Testis (tissue), 3 donors: Measurements from ENCODE around the gene TMEM256. TPM values are rescaled to one million over a fixed set of nuclear protein-coding genes. Genes with fewer than 3 reads are reported as not detected.

Experiments used
- DNase-seq: peaks from one replicate; pipeline ENCODE4 v3.0.0-alpha.2; 2019
- H3K27ac ChIP-seq, 2 donors: fragments of 200-600 bp; sonication (generic); one replicate each; pipeline ENCODE4 v1.5.1; 2019
- H3K27me3 ChIP-seq: fragments of 200-600 bp; sonication (generic); one replicate; pipeline ENCODE4 v1.5.1; 2019
- H3K36me3 ChIP-seq: fragments of 200-600 bp; sonication (generic); one replicate; pipeline ENCODE4 v1.5.1; 2017; ENCODE audit warnings: low read depth; ENCODE audit errors: missing control alignments
- H3K4me1 ChIP-seq: fragments of 200-600 bp; sonication (generic); one replicate; pipeline ENCODE4 v1.5.1; 2019
- H3K4me3 ChIP-seq, 2 donors: fragments of 200-600 bp; sonication (generic); one replicate each; pipeline ENCODE4 v1.5.1; 2017 to 2019
- H3K9me3 ChIP-seq: fragments of 200-600 bp; sonication (generic); one replicate; pipeline ENCODE4 v1.5.1; 2017
- POLR2A ChIP-seq: fragments of 450-650 bp; IDR thresholded peaks from one replicate; pipeline ENCODE4 v1.6.1; 2017; ENCODE audit warnings: antibody characterized with exemption, mild to moderate bottlenecking, moderate library complexity
- WGBS, 2 donors: methylation state at CpG; one replicate each; pipeline ENCODE4 v1.1.5; 2018; 5-methylcytosine and 5-hydroxymethylcytosine counted together
- intact Hi-C: fragments of 100-400 bp; cut with DNase I; formaldehyde crosslinking; loops from one replicate; pipeline ENCODE4 v1.15.1; 2023; ENCODE audit warnings: low total_unique reads
- polyA plus RNA-seq: library from polyadenylated mRNA; stranded (reverse); fragments of 350-450 nt; fragmentation: Illumina TruSeq; extraction: RNeasy Lipid Tissue Mini Kit (QIAGEN cat#74804); gene quantifications from one replicate; pipeline ENCODE4 v1.2.3, GENCODE V29; 2014; ENCODE audit warnings: low read depth, low replicate concordance; ENCODE audit not compliant: insufficient read depth
- total RNA-seq, 2 donors: library from RNA; depleted of rRNA; stranded (reverse); fragments of >200 nt; gene quantifications; one replicate each; pipeline ENCODE4 v1.2.3, GENCODE V29; 2016
- TF ChIP-seq, protein P1 (sequence below), 3 experiments: fragments of 450-650 bp in 2 of 3; fragments of 200-600 bp in 1 of 3; sonication (generic) in 1 of 3; IDR thresholded peaks; one replicate each; pipeline ENCODE4 v1.5.1; 2016 to 2019; ENCODE audit warnings: antibody characterized with exemption in 3 of 3, mild to moderate bottlenecking in 2 of 3, moderate library complexity in 1 of 3

TMEM256 gene
- total and polyA plus RNA-seq, 3 donors from 2014 or later, result 18.7 to 33.3 (median 27.3) TPM

DNA sequence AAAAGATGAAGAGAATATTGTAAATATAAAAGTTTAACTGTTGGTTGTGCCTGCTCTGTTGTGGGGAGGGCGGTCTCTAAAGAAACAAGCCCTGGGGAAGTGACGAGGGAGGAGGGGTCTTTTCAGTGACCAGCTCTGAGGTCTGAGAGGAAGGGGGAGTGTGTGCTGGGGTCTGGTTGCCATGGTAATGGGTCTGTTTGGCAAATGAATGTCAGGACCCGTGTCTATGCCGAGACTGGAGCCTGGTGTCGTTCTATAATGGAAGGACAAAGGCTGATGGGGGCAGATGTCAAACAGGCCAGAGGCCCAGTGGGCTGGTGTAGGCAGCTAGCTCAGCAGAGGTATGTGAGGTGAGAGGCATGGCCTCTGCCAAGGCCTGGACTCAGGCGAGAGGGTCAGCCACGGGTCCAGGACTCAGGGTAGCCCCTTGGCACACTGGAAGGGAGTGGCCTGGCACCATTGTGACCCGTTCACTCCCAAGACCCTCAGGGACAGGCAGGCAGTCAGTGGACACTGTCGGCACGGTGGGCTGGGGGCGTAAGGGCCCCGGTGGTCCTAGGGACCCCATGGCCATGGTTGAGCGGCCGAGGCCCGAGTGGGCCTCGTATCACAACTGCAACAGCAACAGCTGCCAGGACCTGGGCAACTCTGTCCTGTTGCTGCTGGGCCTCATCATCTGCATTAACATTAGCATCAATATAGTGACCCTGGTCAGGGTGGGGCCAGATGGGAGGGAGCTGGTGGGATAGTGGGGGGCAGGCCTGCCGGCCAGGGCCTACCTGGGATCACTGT lies 16.1 kb upstream of the TMEM256 start, which contains the start of gene SPEM1:
SPEM1 (plus strand) TSS at position 506 of the 792 bp plus-strand sequence; CDS start at position 567, 61 bp downstream.
- H3K36me3 ChIP-seq, result no peaks in the 10 kb centered on the region

DNA sequence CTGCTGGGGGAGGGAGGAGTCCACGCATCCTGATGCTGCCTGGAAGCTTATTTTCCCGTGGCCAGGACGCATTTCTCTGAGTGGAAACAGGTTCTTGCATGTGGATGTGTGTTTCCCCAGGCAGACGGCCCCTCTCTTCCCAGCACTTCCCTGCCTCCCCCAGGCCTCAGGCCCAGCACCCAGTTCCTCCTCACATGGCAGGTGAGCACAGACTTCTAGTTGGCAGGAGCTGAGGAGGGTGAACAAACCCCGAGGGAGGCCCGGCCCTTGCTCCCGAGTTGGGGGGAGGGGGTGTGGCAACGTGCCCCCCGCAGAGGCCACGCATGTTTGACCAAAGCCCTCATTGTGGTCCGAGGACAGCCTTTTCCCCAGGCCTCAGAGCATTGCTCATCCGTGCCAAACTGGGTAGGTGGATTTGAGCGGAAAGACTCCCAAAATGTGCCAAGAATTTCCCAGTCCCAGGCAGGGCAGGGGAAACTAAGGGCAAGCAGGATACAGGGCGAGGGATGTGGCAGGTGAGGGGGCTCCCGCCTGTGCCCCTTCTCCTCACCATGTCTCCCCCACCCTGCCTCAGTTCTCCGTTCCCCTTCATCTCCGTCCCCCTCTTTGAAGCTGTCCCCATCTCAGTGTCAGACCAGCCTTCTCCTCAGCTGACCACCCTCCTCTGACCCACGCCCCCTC lies 14.7 kb upstream of the TMEM256 start:
- H3K27ac ChIP-seq, result no peak overlapping the region
- WGBS, 2 donors, result 73 to 91% methylated on average over 5 to 18 of the region's 18 CpGs
- no peaks in the 10 kb centered on the region for H3K4me1 ChIP-seq
- no peaks in the 10 kb centered on the region for H3K36me3 ChIP-seq
- no peak overlapping the region for H3K4me3 ChIP-seq
- no peaks in the 10 kb centered on the region for H3K9me3 ChIP-seq
- no peak for DNase-seq
- intact Hi-C loops, result no loop called here
- H3K27me3 ChIP-seq, result no peaks in the 10 kb centered on the region
- TF ChIP-seq, protein P1, sequence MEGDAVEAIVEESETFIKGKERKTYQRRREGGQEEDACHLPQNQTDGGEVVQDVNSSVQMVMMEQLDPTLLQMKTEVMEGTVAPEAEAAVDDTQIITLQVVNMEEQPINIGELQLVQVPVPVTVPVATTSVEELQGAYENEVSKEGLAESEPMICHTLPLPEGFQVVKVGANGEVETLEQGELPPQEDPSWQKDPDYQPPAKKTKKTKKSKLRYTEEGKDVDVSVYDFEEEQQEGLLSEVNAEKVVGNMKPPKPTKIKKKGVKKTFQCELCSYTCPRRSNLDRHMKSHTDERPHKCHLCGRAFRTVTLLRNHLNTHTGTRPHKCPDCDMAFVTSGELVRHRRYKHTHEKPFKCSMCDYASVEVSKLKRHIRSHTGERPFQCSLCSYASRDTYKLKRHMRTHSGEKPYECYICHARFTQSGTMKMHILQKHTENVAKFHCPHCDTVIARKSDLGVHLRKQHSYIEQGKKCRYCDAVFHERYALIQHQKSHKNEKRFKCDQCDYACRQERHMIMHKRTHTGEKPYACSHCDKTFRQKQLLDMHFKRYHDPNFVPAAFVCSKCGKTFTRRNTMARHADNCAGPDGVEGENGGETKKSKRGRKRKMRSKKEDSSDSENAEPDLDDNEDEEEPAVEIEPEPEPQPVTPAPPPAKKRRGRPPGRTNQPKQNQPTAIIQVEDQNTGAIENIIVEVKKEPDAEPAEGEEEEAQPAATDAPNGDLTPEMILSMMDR (IDR thresholded peaks at IDR 0.05), result no peak
- no peak for TF ChIP-seq POLR2A

More for the DNA sequence above, 16.1 kb upstream of the TMEM256 start, which contains the start of gene SPEM1:
- Histone ChIP-seq H3K27ac (no peak within 1 kb of the TSS), H3K4me1 (no peaks in the 10 kb centered on the region), H3K9me3 (no peaks in the 10 kb centered on the region), H3K4me3 (no peak within 1 kb of the TSS), H3K27me3 (no peaks in the 10 kb centered on the region)
- no peak for TF ChIP-seq POLR2A
- TF ChIP-seq, protein P1 (IDR thresholded peaks at IDR 0.05), result no peak
- DNase-seq, result no peak
- 79 to 81% methylated on average over 9 to 17 of the region's 17 CpGs for WGBS, 2 donors
- intact Hi-C loops, result no loop called here

DNA sequence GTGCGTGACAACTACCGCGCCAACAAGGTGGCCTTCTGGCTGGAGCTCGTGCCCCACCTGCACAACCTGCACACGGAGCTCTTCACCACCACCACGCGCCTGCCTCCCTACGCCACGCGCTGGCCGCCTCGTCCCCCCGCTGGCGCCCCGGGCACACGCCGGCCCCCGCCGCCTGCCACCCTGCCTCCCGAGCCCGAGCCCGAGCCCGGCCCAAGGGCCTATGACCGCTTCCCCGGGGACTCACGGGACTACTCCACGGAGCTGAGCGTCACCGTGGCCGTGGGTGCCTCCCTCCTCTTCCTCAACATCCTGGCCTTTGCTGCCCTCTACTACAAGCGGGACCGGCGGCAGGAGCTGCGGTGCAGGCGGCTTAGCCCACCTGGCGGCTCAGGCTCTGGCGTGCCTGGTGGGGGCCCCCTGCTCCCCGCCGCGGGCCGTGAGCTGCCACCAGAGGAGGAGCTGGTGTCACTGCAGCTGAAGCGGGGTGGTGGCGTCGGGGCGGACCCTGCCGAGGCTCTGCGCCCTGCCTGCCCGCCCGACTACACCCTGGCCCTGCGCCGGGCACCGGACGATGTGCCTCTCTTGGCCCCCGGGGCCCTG lies 13.3 kb upstream of the TMEM256 start:
- H3K9me3 ChIP-seq, result no peaks in the 10 kb centered on the region
- intact Hi-C loops, result no loop called here
- no peak overlapping the region for H3K27ac ChIP-seq
- no peaks in the 10 kb centered on the region for H3K27me3 ChIP-seq
- no peak overlapping the region for H3K4me3 ChIP-seq
- no peak for DNase-seq
- WGBS, 2 donors, result 93 to 94% methylated on average over 30 to 54 of the region's 54 CpGs
- TF ChIP-seq, protein P1 (IDR thresholded peaks at IDR 0.05), result no peak
- TF ChIP-seq POLR2A, result no peak
- no peaks in the 10 kb centered on the region for H3K4me1 ChIP-seq
- H3K36me3 ChIP-seq, result no peaks in the 10 kb centered on the region

DNA sequence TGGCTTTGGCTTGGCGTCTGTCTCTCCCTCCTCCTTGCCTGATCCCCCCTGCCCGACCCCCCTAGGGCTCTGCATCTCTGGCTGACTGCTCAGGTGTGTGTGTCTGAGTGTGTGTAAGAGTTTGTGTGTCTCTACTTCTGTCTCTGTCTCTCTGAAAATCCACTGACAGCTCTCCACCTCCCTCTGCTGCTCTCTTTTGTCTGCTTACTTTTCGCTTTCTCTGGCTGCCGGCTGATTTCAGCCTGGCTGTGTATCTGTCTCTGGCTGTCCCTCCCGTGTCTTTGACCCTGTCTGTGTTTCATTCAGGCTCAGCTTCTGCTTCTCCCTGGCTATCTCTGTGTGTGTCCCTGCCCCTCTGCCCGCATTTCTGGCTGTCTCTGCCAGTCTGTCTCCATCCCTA lies 12.4 kb upstream of the TMEM256 start:
- TF ChIP-seq POLR2A, result no peak
- TF ChIP-seq, protein P1 (IDR thresholded peaks at IDR 0.05), result no peak
- no peaks in the 10 kb centered on the region for H3K4me1 ChIP-seq
- no peaks in the 10 kb centered on the region for H3K27me3 ChIP-seq
- intact Hi-C loops, result no loop called here
- H3K4me3 ChIP-seq, result no peak overlapping the region
- no peaks in the 10 kb centered on the region for H3K36me3 ChIP-seq
- no peaks in the 10 kb centered on the region for H3K9me3 ChIP-seq
- H3K27ac ChIP-seq, result no peak overlapping the region
- 78 to 90% methylated on average over 6 of the region's 6 CpGs for WGBS, 2 donors
- no peak for DNase-seq
